HepG2 (cell line): ENCODE results near the gene RBBP8NL. TPM values are rescaled to one million over a fixed set of nuclear protein-coding genes. Genes with fewer than 3 reads are reported as not detected.

ENCODE experiments used
- CCDC6 ChIP-seq: sonication (generic); formaldehyde crosslinking; IDR thresholded peaks from 2 replicates; pipeline ENCODE4 v1.8.1; 2022; ENCODE audit warnings: mild to moderate bottlenecking, missing genetic modification reagents, moderate library complexity
- CEBPB ChIP-seq: IDR thresholded peaks from 2 replicates; pipeline ENCODE4 v1.6.1; 2011; ENCODE audit warnings: low read depth, low read length, improper control_type of control experiment, borderline replicate concordance
- KLF16 ChIP-seq, 2 experiments: sonication (generic) in 1 of 2; formaldehyde crosslinking in 1 of 2; IDR thresholded peaks; 2 replicates each; pipeline versions ENCODE4 v1.6.1 to v1.8.0; 2016 to 2023; ENCODE audit warnings: missing genetic modification reagents in 2 of 2, missing compliant biosample characterization in 1 of 2
- NKX3-1 ChIP-seq: sonication (generic); formaldehyde crosslinking; IDR thresholded peaks from 2 replicates; pipeline ENCODE4 v1.5.0; 2020; ENCODE audit warnings: missing genetic modification reagents
- PITX1 ChIP-seq: sonication (generic); formaldehyde crosslinking; IDR thresholded peaks from 2 replicates; pipeline ENCODE4 v1.5.1; 2020; ENCODE audit warnings: mild to moderate bottlenecking, missing genetic modification reagents
- SOX5 ChIP-seq: IDR thresholded peaks from 2 replicates; pipeline ENCODE4 v1.6.1; 2016; ENCODE audit warnings: borderline replicate concordance
- ZFP62 ChIP-seq: sonication (generic); formaldehyde crosslinking; IDR thresholded peaks from 2 replicates; pipeline ENCODE4 v1.4.0; 2020; ENCODE audit warnings: missing genetic modification reagents
- ZMYM3 ChIP-seq: sonication (generic); formaldehyde crosslinking; IDR thresholded peaks from 2 replicates; pipeline ENCODE4 v1.5.1; 2020; ENCODE audit warnings: mild to moderate bottlenecking, missing genetic modification reagents
- ZNF136 ChIP-seq: sonication (generic); formaldehyde crosslinking; IDR thresholded peaks from 2 replicates; pipeline ENCODE4 v1.8.1; 2022; ENCODE audit warnings: low read depth, mild to moderate bottlenecking, moderate library complexity, missing genetic modification reagents
- ZNF205 ChIP-seq: IDR thresholded peaks from 2 replicates; pipeline ENCODE4 v1.6.1; 2018; ENCODE audit warnings: missing biosample characterization, missing genetic modification reagents
- ZNF441 ChIP-seq: sonication (generic); formaldehyde crosslinking; IDR thresholded peaks from 2 replicates; pipeline ENCODE4 v1.7.0; 2021; ENCODE audit warnings: missing genetic modification reagents, borderline replicate concordance
- ZNF577 ChIP-seq: sonication (generic); formaldehyde crosslinking; IDR thresholded peaks from 2 replicates; pipeline ENCODE4 v1.4.0; 2020; ENCODE audit warnings: mild to moderate bottlenecking, low read depth, missing genetic modification reagents, borderline replicate concordance
- ZNF788 ChIP-seq: sonication (generic); formaldehyde crosslinking; IDR thresholded peaks from 2 replicates; pipeline ENCODE4 v1.5.0; 2020; ENCODE audit warnings: mild to moderate bottlenecking, missing genetic modification reagents, borderline replicate concordance
- ZNF841 ChIP-seq: sonication (generic); formaldehyde crosslinking; IDR thresholded peaks from 2 replicates; pipeline ENCODE4 v1.8.1; 2023; ENCODE audit warnings: missing genetic modification reagents, borderline replicate concordance
- polyA plus RNA-seq, 8 experiments: library from polyadenylated mRNA; depleted of rRNA in 3 of 8; stranded (reverse) in 7 of 8; unstranded in 1 of 8; fragments of >200 nt; fragmentation: Illumina TruSeq in 4 of 8; extraction: Trizol in 4 of 8; gene quantifications; 2 replicates each; pipeline versions ENCODE4 v1.2.1 to v1.2.3, GENCODE V29; 2011 to 2016; ENCODE audit warnings: low read depth in 4 of 8, missing spikeins in 1 of 8, mixed read lengths in 1 of 8; ENCODE audit not compliant: insufficient read depth in 1 of 8
- total RNA-seq, 5 experiments: library from RNA; depleted of rRNA; stranded (reverse); fragments of >200 nt; fragmentation: Illumina TruSeq; extraction: Trizol; gene quantifications; 2 replicates each; pipeline ENCODE4 v1.2.3, GENCODE V29; 2016; ENCODE audit warnings: low read depth in 1 of 5
- TF ChIP-seq, protein P1 (sequence below): sonication (generic); formaldehyde crosslinking; IDR thresholded peaks from 2 replicates; pipeline ENCODE4 v1.8.1; 2023; ENCODE audit warnings: missing genetic modification reagents, inconsistent platforms, borderline replicate concordance
- TF ChIP-seq, protein P2 (sequence below): sonication (generic); formaldehyde crosslinking; IDR thresholded peaks from 2 replicates; pipeline ENCODE4 v1.4.0; 2020; ENCODE audit warnings: low read depth, mild to moderate bottlenecking, missing genetic modification reagents
- TF ChIP-seq, protein P3 (sequence below): sonication (generic); formaldehyde crosslinking; IDR thresholded peaks from 2 replicates; pipeline ENCODE4 v1.4.0; 2020; ENCODE audit warnings: missing genetic modification reagents, mild to moderate bottlenecking, borderline replicate concordance
- TF ChIP-seq, protein P4 (sequence below): sonication (generic); formaldehyde crosslinking; IDR thresholded peaks from 2 replicates; pipeline ENCODE4 v1.4.0; 2020; ENCODE audit warnings: missing genetic modification reagents

Gene RBBP8NL
- total and polyA plus RNA-seq, 2 of the 13 experiments (the other 11 are each of a cell fraction or from before 2014, with no cell fraction given), result 0.69 to 0.86 TPM

GRCh38 chr20:62366370-62367135 is 60.8 kb downstream of the RBBP8NL start (continued):
- no peak for TF ChIP-seq CEBPB
- TF ChIP-seq, protein P1, sequence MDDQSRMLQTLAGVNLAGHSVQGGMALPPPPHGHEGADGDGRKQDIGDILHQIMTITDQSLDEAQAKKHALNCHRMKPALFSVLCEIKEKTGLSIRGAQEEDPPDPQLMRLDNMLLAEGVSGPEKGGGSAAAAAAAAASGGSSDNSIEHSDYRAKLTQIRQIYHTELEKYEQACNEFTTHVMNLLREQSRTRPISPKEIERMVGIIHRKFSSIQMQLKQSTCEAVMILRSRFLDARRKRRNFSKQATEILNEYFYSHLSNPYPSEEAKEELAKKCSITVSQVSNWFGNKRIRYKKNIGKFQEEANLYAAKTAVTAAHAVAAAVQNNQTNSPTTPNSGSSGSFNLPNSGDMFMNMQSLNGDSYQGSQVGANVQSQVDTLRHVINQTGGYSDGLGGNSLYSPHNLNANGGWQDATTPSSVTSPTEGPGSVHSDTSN (CRISPR knock-in tag), result no peak
- TF ChIP-seq, protein P2, sequence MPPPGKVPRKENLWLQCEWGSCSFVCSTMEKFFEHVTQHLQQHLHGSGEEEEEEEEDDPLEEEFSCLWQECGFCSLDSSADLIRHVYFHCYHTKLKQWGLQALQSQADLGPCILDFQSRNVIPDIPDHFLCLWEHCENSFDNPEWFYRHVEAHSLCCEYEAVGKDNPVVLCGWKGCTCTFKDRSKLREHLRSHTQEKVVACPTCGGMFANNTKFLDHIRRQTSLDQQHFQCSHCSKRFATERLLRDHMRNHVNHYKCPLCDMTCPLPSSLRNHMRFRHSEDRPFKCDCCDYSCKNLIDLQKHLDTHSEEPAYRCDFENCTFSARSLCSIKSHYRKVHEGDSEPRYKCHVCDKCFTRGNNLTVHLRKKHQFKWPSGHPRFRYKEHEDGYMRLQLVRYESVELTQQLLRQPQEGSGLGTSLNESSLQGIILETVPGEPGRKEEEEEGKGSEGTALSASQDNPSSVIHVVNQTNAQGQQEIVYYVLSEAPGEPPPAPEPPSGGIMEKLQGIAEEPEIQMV (CRISPR knock-in tag), result no peak
- no peak for TF ChIP-seq ZMYM3 (CRISPR knock-in tag)
- no peak for TF ChIP-seq ZFP62 (CRISPR knock-in tag)
- no peak; the same call in 1 of the 2 replicates for TF ChIP-seq ZNF205 (CRISPR knock-in tag)
- TF ChIP-seq ZNF788 (CRISPR knock-in tag), result peak; percentile 19; the same call in 1 of the 2 replicates
- no peak; the same call in 1 of the 2 replicates for TF ChIP-seq ZNF136
- peak; percentile 63; the same call in 1 of the 2 replicates for TF ChIP-seq NKX3-1
- TF ChIP-seq ZNF577, result no peak
- TF ChIP-seq, protein P3, sequence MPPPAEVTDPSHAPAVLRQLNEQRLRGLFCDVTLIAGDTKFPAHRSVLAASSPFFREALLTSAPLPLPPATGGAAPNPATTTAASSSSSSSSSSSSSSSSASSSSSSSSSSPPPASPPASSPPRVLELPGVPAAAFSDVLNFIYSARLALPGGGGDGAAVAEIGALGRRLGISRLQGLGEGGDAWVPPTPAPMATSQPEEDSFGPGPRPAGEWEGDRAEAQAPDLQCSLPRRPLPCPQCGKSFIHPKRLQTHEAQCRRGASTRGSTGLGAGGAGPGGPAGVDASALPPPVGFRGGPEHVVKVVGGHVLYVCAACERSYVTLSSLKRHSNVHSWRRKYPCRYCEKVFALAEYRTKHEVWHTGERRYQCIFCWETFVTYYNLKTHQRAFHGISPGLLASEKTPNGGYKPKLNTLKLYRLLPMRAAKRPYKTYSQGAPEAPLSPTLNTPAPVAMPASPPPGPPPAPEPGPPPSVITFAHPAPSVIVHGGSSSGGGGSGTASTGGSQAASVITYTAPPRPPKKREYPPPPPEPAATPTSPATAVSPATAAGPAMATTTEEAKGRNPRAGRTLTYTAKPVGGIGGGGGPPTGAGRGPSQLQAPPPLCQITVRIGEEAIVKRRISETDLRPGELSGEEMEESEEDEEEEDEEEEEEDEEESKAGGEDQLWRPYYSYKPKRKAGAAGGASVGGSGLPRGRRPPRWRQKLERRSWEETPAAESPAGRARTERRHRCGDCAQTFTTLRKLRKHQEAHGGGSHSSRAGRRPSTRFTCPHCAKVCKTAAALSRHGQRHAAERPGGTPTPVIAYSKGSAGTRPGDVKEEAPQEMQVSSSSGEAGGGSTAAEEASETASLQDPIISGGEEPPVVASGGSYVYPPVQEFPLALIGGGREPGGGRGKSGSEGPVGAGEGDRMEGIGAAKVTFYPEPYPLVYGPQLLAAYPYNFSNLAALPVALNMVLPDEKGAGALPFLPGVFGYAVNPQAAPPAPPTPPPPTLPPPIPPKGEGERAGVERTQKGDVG (CRISPR knock-in tag), result no peak
- TF ChIP-seq PITX1 (CRISPR knock-in tag), result no peak
- TF ChIP-seq CCDC6 (CRISPR knock-in tag), result no peak
- TF ChIP-seq, protein P4, sequence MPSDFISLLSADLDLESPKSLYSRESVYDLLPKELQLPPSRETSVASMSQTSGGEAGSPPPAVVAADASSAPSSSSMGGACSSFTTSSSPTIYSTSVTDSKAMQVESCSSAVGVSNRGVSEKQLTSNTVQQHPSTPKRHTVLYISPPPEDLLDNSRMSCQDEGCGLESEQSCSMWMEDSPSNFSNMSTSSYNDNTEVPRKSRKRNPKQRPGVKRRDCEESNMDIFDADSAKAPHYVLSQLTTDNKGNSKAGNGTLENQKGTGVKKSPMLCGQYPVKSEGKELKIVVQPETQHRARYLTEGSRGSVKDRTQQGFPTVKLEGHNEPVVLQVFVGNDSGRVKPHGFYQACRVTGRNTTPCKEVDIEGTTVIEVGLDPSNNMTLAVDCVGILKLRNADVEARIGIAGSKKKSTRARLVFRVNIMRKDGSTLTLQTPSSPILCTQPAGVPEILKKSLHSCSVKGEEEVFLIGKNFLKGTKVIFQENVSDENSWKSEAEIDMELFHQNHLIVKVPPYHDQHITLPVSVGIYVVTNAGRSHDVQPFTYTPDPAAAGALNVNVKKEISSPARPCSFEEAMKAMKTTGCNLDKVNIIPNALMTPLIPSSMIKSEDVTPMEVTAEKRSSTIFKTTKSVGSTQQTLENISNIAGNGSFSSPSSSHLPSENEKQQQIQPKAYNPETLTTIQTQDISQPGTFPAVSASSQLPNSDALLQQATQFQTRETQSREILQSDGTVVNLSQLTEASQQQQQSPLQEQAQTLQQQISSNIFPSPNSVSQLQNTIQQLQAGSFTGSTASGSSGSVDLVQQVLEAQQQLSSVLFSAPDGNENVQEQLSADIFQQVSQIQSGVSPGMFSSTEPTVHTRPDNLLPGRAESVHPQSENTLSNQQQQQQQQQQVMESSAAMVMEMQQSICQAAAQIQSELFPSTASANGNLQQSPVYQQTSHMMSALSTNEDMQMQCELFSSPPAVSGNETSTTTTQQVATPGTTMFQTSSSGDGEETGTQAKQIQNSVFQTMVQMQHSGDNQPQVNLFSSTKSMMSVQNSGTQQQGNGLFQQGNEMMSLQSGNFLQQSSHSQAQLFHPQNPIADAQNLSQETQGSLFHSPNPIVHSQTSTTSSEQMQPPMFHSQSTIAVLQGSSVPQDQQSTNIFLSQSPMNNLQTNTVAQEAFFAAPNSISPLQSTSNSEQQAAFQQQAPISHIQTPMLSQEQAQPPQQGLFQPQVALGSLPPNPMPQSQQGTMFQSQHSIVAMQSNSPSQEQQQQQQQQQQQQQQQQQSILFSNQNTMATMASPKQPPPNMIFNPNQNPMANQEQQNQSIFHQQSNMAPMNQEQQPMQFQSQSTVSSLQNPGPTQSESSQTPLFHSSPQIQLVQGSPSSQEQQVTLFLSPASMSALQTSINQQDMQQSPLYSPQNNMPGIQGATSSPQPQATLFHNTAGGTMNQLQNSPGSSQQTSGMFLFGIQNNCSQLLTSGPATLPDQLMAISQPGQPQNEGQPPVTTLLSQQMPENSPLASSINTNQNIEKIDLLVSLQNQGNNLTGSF (CRISPR knock-in tag), result no peak
- peak; percentile 65; the same call in 1 of the 2 replicates for TF ChIP-seq ZNF441 (CRISPR knock-in tag)
- TF ChIP-seq KLF16 (CRISPR knock-in tag; IDR thresholded peaks at IDR 0.05), result peak in 1 of 2 experiments; percentile 51; a peak in 1 of 4 replicates
- no peak for TF ChIP-seq ZNF841 (CRISPR knock-in tag)
- no peak for TF ChIP-seq SOX5 (CRISPR knock-in tag)
